Measurements from ENCODE around the gene PSTPIP1. TPM values are rescaled to one million over a fixed set of nuclear protein-coding genes. Genes with fewer than 3 reads are reported as not detected.

The PSTPIP1 gene
- total RNA-seq, 1 experiment from 2014 or later, result 1.2 TPM

DNA sequence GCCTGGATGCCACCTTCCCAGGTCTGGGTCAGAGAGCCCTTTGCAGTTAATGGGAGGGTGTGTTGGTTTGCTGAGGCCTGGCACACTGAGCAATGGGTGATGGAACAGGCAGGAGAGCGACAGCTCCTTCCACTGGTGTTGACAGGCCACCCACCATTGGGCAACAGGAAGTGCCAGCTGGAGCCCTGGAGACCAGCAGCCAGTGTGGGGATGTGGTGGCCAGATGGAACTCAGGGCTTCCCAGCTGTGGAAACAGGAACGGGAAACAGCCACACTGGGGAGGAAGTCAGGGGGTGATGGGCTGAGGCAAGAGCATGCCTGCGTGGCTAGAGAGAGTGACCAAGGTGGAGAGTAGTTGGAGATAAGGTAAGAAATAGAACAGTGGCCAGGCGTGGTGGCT, 9.3 kb downstream of the PSTPIP1 start:
- H3K27ac Mint-ChIP-seq (ENCODE audit: low read depth, unreplicated experiment), result no peak overlapping the region
- H3K36me3 Mint-ChIP-seq (ENCODE audit: insufficient read depth, unreplicated experiment), result no peaks in the 10 kb centered on the region
- BruUV-seq (replicated peaks), result no TSS peak
- peaks cover 11% of the 10 kb centered on the region for H3K27me3 Mint-ChIP-seq (ENCODE audit: insufficient read depth, unreplicated experiment)
- POLR2A ChIA-PET, result no interaction called here
- intact Hi-C loops (cut with micrococcal nuclease), result no loop called here
- no peaks in the 10 kb centered on the region for H3K4me1 Mint-ChIP-seq (ENCODE audit: insufficient read depth, unreplicated experiment)
- H3K9me3 Mint-ChIP-seq (ENCODE audit: unreplicated experiment), result peaks cover 8% of the 10 kb centered on the region
- DNase-seq (ENCODE audit: unreplicated experiment), result no peak
- no peak for TF ChIP-seq CTCF (IDR thresholded peaks at IDR 0.05; ENCODE audit: unreplicated experiment)
- CTCF ChIA-PET, result no interaction called here
- no peak overlapping the region for H3K4me3 Mint-ChIP-seq (ENCODE audit: unreplicated experiment)

DNA sequence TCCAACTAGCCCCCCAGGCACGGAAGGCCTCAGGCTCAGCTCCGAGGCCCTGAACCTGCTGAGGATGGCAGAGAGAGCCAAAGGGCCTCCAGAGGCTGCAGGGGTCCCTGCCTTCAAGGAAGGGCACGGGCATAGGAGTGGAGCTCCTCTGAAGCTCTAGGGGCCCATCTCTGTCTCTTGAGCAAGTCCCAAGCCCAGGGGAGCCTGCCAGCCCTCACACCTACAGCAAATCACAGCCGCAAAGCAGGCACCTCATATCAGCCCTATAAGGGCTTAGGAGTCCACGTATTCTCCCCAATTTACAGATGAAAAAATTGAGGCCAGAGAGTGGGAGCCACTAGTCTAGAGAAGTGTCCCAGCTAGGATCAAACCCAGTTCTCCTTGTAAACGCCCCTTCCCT, 14.2 kb downstream of the PSTPIP1 start:
- Mint-ChIP-seq H3K4me3 (ENCODE audit: unreplicated experiment) (no peak overlapping the region), H3K4me1 (ENCODE audit: insufficient read depth, unreplicated experiment) (no peaks in the 10 kb centered on the region), H3K36me3 (ENCODE audit: insufficient read depth, unreplicated experiment) (no peaks in the 10 kb centered on the region), H3K27ac (ENCODE audit: low read depth, unreplicated experiment) (no peak overlapping the region), H3K27me3 (ENCODE audit: insufficient read depth, unreplicated experiment) (peaks cover 6% of the 10 kb centered on the region), H3K9me3 (ENCODE audit: unreplicated experiment) (peaks cover 5% of the 10 kb centered on the region)
- intact Hi-C loops (cut with micrococcal nuclease), result no loop called here
- ChIA-PET CTCF (interaction anchor here (0.6 kb wide), 1 partner anchor 8 kb away, joined by 3 read pairs; no protein-coding TSS in a partner anchor), POLR2A (interaction anchor here (0.6 kb wide), 1 partner anchor 24 kb away, joined by 3 read pairs; no protein-coding TSS in a partner anchor)
- DNase-seq (ENCODE audit: unreplicated experiment), result no peak
- BruUV-seq (replicated peaks), result no TSS peak
- no peak for TF ChIP-seq CTCF (IDR thresholded peaks at IDR 0.05; ENCODE audit: unreplicated experiment)

DNA sequence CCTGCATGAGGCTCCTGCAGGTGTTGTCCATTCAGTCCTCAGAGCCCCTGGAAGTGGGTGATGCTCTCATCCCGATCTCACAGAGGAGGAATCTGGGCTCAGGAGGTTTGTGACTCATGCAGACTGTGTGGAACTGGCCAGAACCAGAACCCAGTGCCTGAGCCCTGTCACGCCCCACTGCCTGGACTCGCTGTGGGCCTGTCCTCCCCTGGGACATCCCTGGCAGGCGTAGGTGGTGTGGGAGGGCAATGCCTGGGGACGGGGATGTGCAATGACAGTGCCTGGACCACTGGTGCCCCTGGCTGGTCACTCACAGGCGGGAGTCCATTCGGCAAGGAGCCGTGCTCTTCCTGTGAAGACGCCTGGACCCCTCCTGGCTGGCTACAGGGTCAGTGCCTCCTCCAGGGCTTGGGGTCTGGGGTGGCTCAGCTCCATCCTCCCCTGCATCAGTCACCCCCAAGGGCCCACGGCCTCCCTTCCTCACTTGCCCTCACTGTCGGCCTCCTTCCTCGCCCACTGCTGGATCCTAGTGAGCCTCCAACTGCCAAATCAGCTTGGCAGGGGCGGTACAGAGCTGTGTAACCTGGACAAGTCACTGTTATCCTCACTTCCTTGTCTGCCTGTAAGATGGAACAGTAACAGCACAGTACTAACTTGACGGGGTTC, 14.9 kb downstream of the PSTPIP1 start:
- H3K27me3 Mint-ChIP-seq (ENCODE audit: insufficient read depth, unreplicated experiment), result peaks cover under 1% of the 10 kb centered on the region
- no TSS peak for BruUV-seq (replicated peaks)

DNA sequence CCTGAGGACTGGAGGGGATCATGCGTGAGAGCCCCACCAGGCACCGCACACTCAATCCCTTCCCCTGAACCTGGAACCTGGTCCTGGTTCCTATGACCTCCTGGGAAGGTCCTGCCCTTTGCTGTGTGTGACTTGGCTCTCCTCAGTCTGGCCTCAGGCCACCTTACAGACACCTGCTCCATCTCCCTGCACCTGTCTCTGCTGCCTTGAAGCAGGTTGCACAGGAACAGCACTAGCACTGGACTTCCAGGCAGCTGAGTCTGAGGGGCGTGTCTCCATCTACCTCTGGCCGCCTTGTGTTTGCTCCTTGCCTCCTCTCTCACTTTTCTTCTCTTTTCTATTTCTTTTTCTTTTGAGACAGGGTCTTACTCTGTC, 15.4 kb downstream of the PSTPIP1 start:
- CTCF ChIA-PET, result no interaction called here
- H3K4me1 Mint-ChIP-seq (ENCODE audit: insufficient read depth, unreplicated experiment), result no peaks in the 10 kb centered on the region
- DNase-seq (ENCODE audit: unreplicated experiment), result no peak
- POLR2A ChIA-PET, result no interaction called here
- no TSS peak for BruUV-seq (replicated peaks)
- H3K4me3 Mint-ChIP-seq (ENCODE audit: unreplicated experiment), result no peak overlapping the region
- intact Hi-C loops (cut with micrococcal nuclease), result no loop called here
- no peak for TF ChIP-seq CTCF (IDR thresholded peaks at IDR 0.05; ENCODE audit: unreplicated experiment)
- no peaks in the 10 kb centered on the region for H3K9me3 Mint-ChIP-seq (ENCODE audit: unreplicated experiment)
- no peaks in the 10 kb centered on the region for H3K27me3 Mint-ChIP-seq (ENCODE audit: insufficient read depth, unreplicated experiment)
- no peaks in the 10 kb centered on the region for H3K36me3 Mint-ChIP-seq (ENCODE audit: insufficient read depth, unreplicated experiment)
- H3K27ac Mint-ChIP-seq (ENCODE audit: low read depth, unreplicated experiment), result no peak overlapping the region

More for the DNA sequence above, 14.9 kb downstream of the PSTPIP1 start:
- H3K27ac Mint-ChIP-seq (ENCODE audit: low read depth, unreplicated experiment), result no peak overlapping the region
- no peak overlapping the region for H3K4me3 Mint-ChIP-seq (ENCODE audit: unreplicated experiment)
- CTCF ChIA-PET, result interaction anchor here (0.6 kb wide), 1 partner anchor 9 kb away, joined by 3 read pairs; no protein-coding TSS in a partner anchor
- POLR2A ChIA-PET, result interaction anchor here (0.6 kb wide), 1 partner anchor 24 kb away, joined by 3 read pairs; no protein-coding TSS in a partner anchor
- no peak for DNase-seq (ENCODE audit: unreplicated experiment)
- intact Hi-C loops (cut with micrococcal nuclease), result no loop called here
- H3K36me3 Mint-ChIP-seq (ENCODE audit: insufficient read depth, unreplicated experiment), result no peaks in the 10 kb centered on the region
- H3K4me1 Mint-ChIP-seq (ENCODE audit: insufficient read depth, unreplicated experiment), result no peaks in the 10 kb centered on the region
- TF ChIP-seq CTCF (IDR thresholded peaks at IDR 0.05; ENCODE audit: unreplicated experiment), result no peak
- no peaks in the 10 kb centered on the region for H3K9me3 Mint-ChIP-seq (ENCODE audit: unreplicated experiment)
